ENCODE results near the gene RAD51B.

Gene RAD51B

GRCh38 chr14:68297039-68297438, 477.5 kb downstream of the RAD51B start:
- DNase-seq (ENCODE audit: low read depth in 1 of 2, low spot score in 1 of 2) = no peak
- Histone ChIP-seq H3K4me3 (replicated peaks; ENCODE audit: insufficient read depth, low read length) (no peak overlapping the region), H3K27me3 (ENCODE audit: insufficient read depth, poor library complexity, severe bottlenecking) (no peaks in the 10 kb centered on the region), H3K27ac (replicated peaks) (no peak overlapping the region)
- no peak for TF ChIP-seq POLR2AphosphoS5 (IDR thresholded peaks at IDR 0.05; ENCODE audit: low read depth)
- no peak for TF ChIP-seq CTCF (IDR thresholded peaks at IDR 0.05; ENCODE audit: insufficient read depth, low read length)
- no peak for TF ChIP-seq SPI1 (IDR thresholded peaks at IDR 0.05; ENCODE audit: borderline replicate concordance, low read depth)
- no peak for TF ChIP-seq REST (IDR thresholded peaks at IDR 0.05; ENCODE audit: insufficient replicate concordance, low read depth)
- TF ChIP-seq GABPA (IDR thresholded peaks at IDR 0.05; ENCODE audit: low read depth) = no peak

DNA sequence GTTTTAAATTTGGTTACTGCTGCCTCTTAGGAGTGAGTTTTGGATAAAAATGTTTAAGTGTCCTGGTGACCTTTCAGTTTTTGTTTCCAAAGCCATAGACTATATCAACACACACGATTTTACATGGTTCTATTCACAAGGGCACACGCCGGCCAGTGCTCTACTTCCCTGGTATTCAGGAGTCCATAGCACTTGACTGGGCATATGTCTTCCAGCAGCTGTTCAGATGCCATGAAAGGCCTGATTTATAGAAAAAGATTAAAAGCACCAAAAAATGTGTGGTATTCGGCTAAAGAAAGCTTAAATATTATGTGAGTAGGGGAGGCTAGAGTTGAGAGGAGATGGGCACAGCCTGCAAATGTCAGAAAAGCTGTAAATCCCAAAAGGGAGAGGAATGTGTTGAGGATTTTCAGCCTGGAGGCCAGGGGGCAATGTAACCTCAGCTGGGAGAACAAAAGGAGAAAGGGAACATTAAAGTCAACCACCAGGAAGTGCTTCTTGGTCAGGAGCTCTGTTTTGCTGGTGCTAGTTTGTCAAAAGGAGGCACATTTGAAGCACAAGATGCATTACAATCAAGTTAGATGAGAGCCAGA, 478.4 kb downstream of the RAD51B start:
- Histone ChIP-seq H3K4me3 (replicated peaks; ENCODE audit: insufficient read depth, low read length) (no peak overlapping the region), H3K27me3 (ENCODE audit: insufficient read depth, poor library complexity, severe bottlenecking) (no peaks in the 10 kb centered on the region), H3K27ac (replicated peaks) (no peak overlapping the region)
- no peak for DNase-seq (ENCODE audit: low read depth in 1 of 2, low spot score in 1 of 2)
- TF ChIP-seq CTCF (IDR thresholded peaks at IDR 0.05; ENCODE audit: insufficient read depth, low read length) (no peak), REST (IDR thresholded peaks at IDR 0.05; ENCODE audit: insufficient replicate concordance, low read depth) (no peak), GABPA (IDR thresholded peaks at IDR 0.05; ENCODE audit: low read depth) (no peak), SPI1 (IDR thresholded peaks at IDR 0.05; ENCODE audit: borderline replicate concordance, low read depth) (no peak), POLR2AphosphoS5 (IDR thresholded peaks at IDR 0.05; ENCODE audit: low read depth) (no peak)

- TF ChIP-seq REST (IDR thresholded peaks at IDR 0.05; ENCODE audit: insufficient replicate concordance, low read depth) (no peak), SPI1 (IDR thresholded peaks at IDR 0.05; ENCODE audit: borderline replicate concordance, low read depth) (no peak)
- Histone ChIP-seq H3K27ac (replicated peaks) (no peak overlapping the region), H3K4me3 (replicated peaks; ENCODE audit: insufficient read depth, low read length) (no peak overlapping the region), H3K27me3 (ENCODE audit: insufficient read depth, poor library complexity, severe bottlenecking) (no peaks in the 10 kb centered on the region)
- no peak for DNase-seq (ENCODE audit: low read depth in 1 of 2, low spot score in 1 of 2)
Observed at GRCh38 chr14:68300608-68301007, 481.0 kb downstream of the RAD51B start.

All from HL-60 (cell line).